HepG2 (cell line): ENCODE data around the gene GNG4. TPM values are rescaled to one million over a fixed set of nuclear protein-coding genes. Genes with fewer than 3 reads are reported as not detected.
A peak's percentile ranks its signal among the peaks of the same experiment; 100 is the strongest.

Experiments
- ATAC-seq: fragments of 200-7000 bp; cut with Tn5 transposase; 3 replicates; pipeline ENCODE4 v1.9.1; 2020; ENCODE audit warnings: mild to moderate bottlenecking, moderate library complexity
- BruUV-seq: library from RNA; stranded (reverse); fragments of 400-500 nt; replicated peaks from 2 replicates; lab custom pipeline; 2021; lab: Mats Ljungman, UMichigan
- CTCF ChIA-PET: fragments of 300-600 bp; formaldehyde crosslinking; extraction: SDS; loops from one replicate; lab custom pipeline; 2021; ENCODE audit warnings: low total read pairs, inconsistent platforms, low intra/inter-chr PET ratio; lab: Yijun Ruan, JAX
- POLR2A ChIA-PET: fragments of 350-600 bp; sonication (Branson Sonifier 250); formaldehyde crosslinking; loops from one replicate; lab custom pipeline; 2020; ENCODE audit warnings: antibody characterized with exemption, inconsistent platforms; lab: Yijun Ruan, JAX
- DNase-seq: peaks from one replicate; pipeline ENCODE4 v3.0.0-alpha.2; 2015; ENCODE audit warnings: low spot score
- FAIRE-seq: peaks from 3 replicates; lab custom pipeline; 2011; peaks lifted over from hg19 to GRCh38; lab: Jason Lieb, UNC
- H2AFZ ChIP-seq: one replicate; pipeline ENCODE4 v1.6.1; 2011; ENCODE audit warnings: low read length, inconsistent platforms
- H3K27ac ChIP-seq: fragments of 300-600 bp; 3 replicates; pipeline ENCODE4 v1.8.0; 2011; ENCODE audit warnings: mixed run types, mild to moderate bottlenecking, mixed read lengths, low read length, inconsistent platforms; ENCODE audit not compliant: insufficient read depth; ENCODE audit errors: extremely low read length
- H3K27me3 ChIP-seq, 2 experiments: fragments of 200-600 bp in 1 of 2; 2 replicates in 1 of 2; 3 replicates in 1 of 2; pipeline versions ENCODE4 v1.6.0 to v1.8.0; 2011; ENCODE audit warnings: low read length in 2 of 2, mild to moderate bottlenecking in 2 of 2, moderate library complexity in 2 of 2, inconsistent platforms in 1 of 2; ENCODE audit not compliant: insufficient read depth in 2 of 2, control insufficient read depth in 1 of 2
- H3K36me3 ChIP-seq, 2 experiments: fragments of 200-600 bp in 1 of 2; replicated peaks in 1 of 2; 2 replicates in 1 of 2; 3 replicates in 1 of 2; pipeline versions ENCODE4 v1.5.1 to v1.8.0; 2011; ENCODE audit warnings: low read length in 2 of 2, inconsistent platforms in 1 of 2; ENCODE audit not compliant: insufficient read depth in 2 of 2, control insufficient read depth in 1 of 2
- H3K4me1 ChIP-seq: 2 replicates; pipeline ENCODE4 v1.5.1; 2012; ENCODE audit warnings: low read length, inconsistent platforms; ENCODE audit not compliant: insufficient read depth
- H3K4me2 ChIP-seq: 2 replicates; pipeline ENCODE4 v1.6.0; 2011; ENCODE audit warnings: low read depth, low read length, inconsistent platforms
- H3K4me3 ChIP-seq, 3 experiments: fragments of 200-600 bp in 1 of 3; sonication (generic), shearing (Covaris generic) in 1 of 3; replicated peaks in 1 of 3; 2 replicates each; pipeline ENCODE4 v1.5.1; 2011 to 2016; ENCODE audit warnings: low read length in 3 of 3, inconsistent platforms in 2 of 3, low read depth in 2 of 3, mild to moderate bottlenecking in 2 of 3, control low read depth in 1 of 3, mixed read lengths in 1 of 3; ENCODE audit not compliant: insufficient read depth in 1 of 3
- H3K79me2 ChIP-seq: one replicate; pipeline ENCODE4 v1.6.1; 2011; ENCODE audit warnings: low read length, inconsistent platforms; ENCODE audit not compliant: insufficient read depth
- H3K9ac ChIP-seq: 2 replicates; pipeline ENCODE4 v1.6.0; 2011; ENCODE audit warnings: mild to moderate bottlenecking, low read depth, low read length, inconsistent platforms; ENCODE audit not compliant: insufficient read depth
- H3K9me3 ChIP-seq: 2 replicates; pipeline ENCODE4 v1.5.1; 2012; ENCODE audit warnings: mild to moderate bottlenecking, low read length
- H4K20me1 ChIP-seq: 2 replicates; pipeline ENCODE4 v1.6.0; 2011; ENCODE audit warnings: inconsistent platforms, mild to moderate bottlenecking, low read length, moderate library complexity; ENCODE audit not compliant: insufficient read depth
- CTCF ChIP-seq: sonication (generic); formaldehyde crosslinking; IDR thresholded peaks from 2 replicates; pipeline ENCODE4 v1.5.0; 2020; ENCODE audit warnings: mild to moderate bottlenecking, missing genetic modification reagents, moderate library complexity
- ZBTB44 ChIP-seq: sonication (generic); formaldehyde crosslinking; IDR thresholded peaks from 2 replicates; pipeline ENCODE4 v1.4.0; 2020; ENCODE audit warnings: missing genetic modification reagents
- WGBS: methylation state at CpG from one replicate; pipeline ENCODE4 v1.1.6; 2017; ENCODE audit warnings: low lambda C conversion rate; 5-methylcytosine and 5-hydroxymethylcytosine counted together
- in situ Hi-C: cut with HindIII; loops from 2 replicates; pipeline ENCODE4 v1.10.0; 2017; ENCODE audit warnings: low pct_unique_long_range_greater_than_20kb; ENCODE audit not compliant: extremely low pct_ligation_motif_present
- intact Hi-C: fragments of 100-400 bp; cut with micrococcal nuclease; formaldehyde crosslinking; loops from one replicate; pipeline ENCODE4 v1.10.0; 2022; ENCODE audit not compliant: unreplicated experiment
- polyA plus RNA-seq, 8 experiments: library from polyadenylated mRNA; depleted of rRNA in 3 of 8; stranded (reverse) in 7 of 8; unstranded in 1 of 8; fragments of >200 nt; fragmentation: Illumina TruSeq in 4 of 8; extraction: Trizol in 4 of 8; gene quantifications; 2 replicates each; pipeline versions ENCODE4 v1.2.1 to v1.2.3, GENCODE V29; 2011 to 2016; ENCODE audit warnings: low read depth in 4 of 8, missing spikeins in 1 of 8, mixed read lengths in 1 of 8; ENCODE audit not compliant: insufficient read depth in 1 of 8
- total RNA-seq, 5 experiments: library from RNA; depleted of rRNA; stranded (reverse); fragments of >200 nt; fragmentation: Illumina TruSeq; extraction: Trizol; gene quantifications; 2 replicates each; pipeline ENCODE4 v1.2.3, GENCODE V29; 2016; ENCODE audit warnings: low read depth in 1 of 5

The GNG4 gene
- total and polyA plus RNA-seq, 2 of the 13 experiments (the other 11 are each of a cell fraction or from before 2014, with no cell fraction given), result 27.1 to 69.5 TPM

GRCh38 chr1:235601104-235601503, 48.5 kb downstream of the GNG4 start:
- no peak for DNase-seq
- no TSS peak for BruUV-seq
- no peaks in the 10 kb centered on the region for H3K27me3 ChIP-seq

More at GRCh38 chr1:235601104-235601503, 48.5 kb downstream of the GNG4 start:
- Histone ChIP-seq H2AFZ (no peak overlapping the region), H3K4me1 (no peaks in the 10 kb centered on the region), H3K9me3 (no peaks in the 10 kb centered on the region), H3K4me3 (no peak overlapping the region), H3K27ac (no peak overlapping the region), H4K20me1 (peaks cover 4% of the 10 kb centered on the region; the same call in 1 of the 2 replicates), H3K9ac (no peak overlapping the region), H3K79me2 (peaks cover 2% of the 10 kb centered on the region), H3K36me3 (peaks cover 3 to 9% of the 10 kb centered on the region in 2 experiments; a peak in 2 of 5 replicates), H3K4me2 (no peak overlapping the region)
- ChIA-PET POLR2A (interaction anchor here (1.6 kb wide), 1 partner anchor 50 kb away, joined by 4 read pairs; no protein-coding TSS in a partner anchor), CTCF (interaction anchor here (1.6 kb wide), 1 partner anchor 130 kb away, joined by 3 read pairs; no protein-coding TSS in a partner anchor)
- ATAC-seq, result peak; percentile 71
- TF ChIP-seq CTCF (peak; percentile 43), ZBTB44 (no peak)
- intact Hi-C loops (no loop called here), in situ Hi-C loops (no loop called here)
- FAIRE-seq, result no peak
- 93% methylated on average over 4 of the region's 5 CpGs for WGBS
